GM19099 (cell line): ENCODE results near the gene BPGM.

ENCODE experiments used
- POLR2A ChIP-seq: IDR thresholded peaks from 3 replicates; pipeline ENCODE4 v1.6.1; 2011; ENCODE audit warnings: low read depth; ENCODE audit not compliant: insufficient read length; ENCODE audit errors: extremely low read depth

BPGM gene

GRCh38 chr7:134699021-134699818 lies 52.6 kb downstream of the BPGM start:
- no peak for TF ChIP-seq POLR2A

- TF ChIP-seq POLR2A = no peak
These were observed 53.2 kb downstream of the BPGM start for GRCh38 chr7:134699899-134700298.

GRCh38 chr7:134701272-134701671 lies 54.6 kb downstream of the BPGM start:
- no peak for TF ChIP-seq POLR2A

GRCh38 chr7:134702366-134703240 lies 56.0 kb downstream of the BPGM start:
- TF ChIP-seq POLR2A = no peak

GRCh38 chr7:134703241-134703594 lies 56.6 kb downstream of the BPGM start:
- no peak for TF ChIP-seq POLR2A

- TF ChIP-seq POLR2A = no peak
These were observed 57.1 kb downstream of the BPGM start for GRCh38 chr7:134703782-134704181.

GRCh38 chr7:134704827-134705226 lies 58.2 kb downstream of the BPGM start:
- TF ChIP-seq POLR2A = no peak

GRCh38 chr7:134705716-134706115 lies 59.1 kb downstream of the BPGM start:
- no peak for TF ChIP-seq POLR2A

- TF ChIP-seq POLR2A = no peak
These were observed 59.8 kb downstream of the BPGM start for GRCh38 chr7:134706468-134706867.

GRCh38 chr7:134707663-134708378 lies 61.2 kb downstream of the BPGM start:
- TF ChIP-seq POLR2A = no peak

GRCh38 chr7:134708692-134709091 lies 62.0 kb downstream of the BPGM start:
- TF ChIP-seq POLR2A = no peak

GRCh38 chr7:134709197-134709596 lies 62.5 kb downstream of the BPGM start:
- TF ChIP-seq POLR2A = no peak

- no peak for TF ChIP-seq POLR2A
These were observed 63.8 kb downstream of the BPGM start for GRCh38 chr7:134710511-134710853.

- TF ChIP-seq POLR2A = no peak
These were observed 64.4 kb downstream of the BPGM start for GRCh38 chr7:134710854-134711624.

GRCh38 chr7:134712196-134712595 lies 65.5 kb downstream of the BPGM start:
- TF ChIP-seq POLR2A = no peak

- no peak for TF ChIP-seq POLR2A
These were observed 68.0 kb downstream of the BPGM start for GRCh38 chr7:134714470-134715205.
